Hematopoietic multipotent progenitor cell treated with erythropoietin and hydrocortisone succinate and interleukin-3 and kit ligand, for 8 days (in vitro differentiated cells): ENCODE measurements around the gene TM7SF3.
"Not testable (repeated sequence)": the region's sequence is repeated elsewhere in the genome, so short reads cannot be mapped to it uniquely, and the experiment has no call there.

Source experiments
- DNase-seq: peaks from one replicate; pipeline ENCODE4 v3.0.0-alpha.2; 2015

The TM7SF3 gene

GRCh38 chr12:26976687-26977086 is 37.5 kb downstream of the TM7SF3 start:
- DNase-seq, result no peak

DNA sequence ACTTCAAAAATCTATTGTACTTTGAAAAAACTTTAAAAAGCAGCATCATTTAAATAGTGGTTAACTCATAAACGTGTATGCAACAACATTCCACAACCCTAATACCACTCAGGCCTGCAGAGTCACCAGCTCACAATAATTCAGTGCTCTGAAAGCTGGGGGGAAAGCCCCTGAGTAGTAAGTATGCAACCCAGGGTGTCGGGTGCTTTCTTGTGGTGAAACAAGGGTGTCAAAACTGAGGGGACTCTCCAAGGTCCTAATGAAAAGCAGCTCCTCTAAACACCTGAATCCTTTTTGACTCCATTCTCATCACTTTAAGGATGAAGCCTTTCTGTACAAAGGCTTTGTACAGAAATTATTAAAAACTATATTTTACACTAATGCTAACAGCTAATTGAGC is 42.2 kb downstream of the TM7SF3 start:
- DNase-seq, result no peak

DNA sequence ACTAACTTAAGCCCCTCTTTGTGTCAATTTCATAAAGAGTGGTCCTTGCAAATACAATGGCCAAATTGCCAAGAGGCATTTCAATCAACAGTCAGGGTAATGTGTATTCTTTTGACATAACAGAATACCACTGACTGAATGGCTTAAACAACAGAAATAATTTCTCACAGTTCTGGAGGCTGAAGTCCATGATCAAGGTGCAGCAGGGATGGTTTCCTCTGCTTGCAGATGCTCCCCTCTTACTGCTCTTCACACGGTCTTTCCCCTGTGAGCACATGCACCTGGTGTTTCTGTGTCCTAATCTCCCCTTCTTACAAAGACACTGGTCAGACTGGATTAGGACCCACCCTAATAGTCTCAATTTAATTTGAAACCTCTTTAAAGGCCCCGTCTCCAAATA is 44.0 kb downstream of the TM7SF3 start:
- no peak for DNase-seq

GRCh38 chr12:26966842-26967241 is 47.3 kb downstream of the TM7SF3 start:
- DNase-seq, result no peak

DNA sequence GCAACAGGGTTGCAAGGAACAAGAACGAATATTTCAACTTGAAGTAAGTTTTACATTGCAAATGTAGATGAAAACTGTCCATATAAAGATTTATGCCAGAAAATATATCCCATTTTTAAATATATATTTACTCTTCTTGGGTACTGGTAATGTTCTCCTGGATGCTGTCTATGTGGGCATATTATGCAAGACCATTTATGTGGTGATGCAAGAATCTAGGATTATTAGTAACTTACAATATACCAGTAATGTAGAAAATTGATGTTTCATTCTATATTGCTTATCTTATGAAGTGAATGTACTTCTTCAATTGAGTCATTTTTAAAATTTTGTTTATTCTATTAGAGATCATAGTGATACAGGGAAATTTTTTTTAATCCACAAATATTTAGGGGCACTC is 50.8 kb downstream of the TM7SF3 start:
- DNase-seq, result no peak

- no peak for DNase-seq
Observed at GRCh38 chr12:26961803-26962202, 52.4 kb downstream of the TM7SF3 start.

DNA sequence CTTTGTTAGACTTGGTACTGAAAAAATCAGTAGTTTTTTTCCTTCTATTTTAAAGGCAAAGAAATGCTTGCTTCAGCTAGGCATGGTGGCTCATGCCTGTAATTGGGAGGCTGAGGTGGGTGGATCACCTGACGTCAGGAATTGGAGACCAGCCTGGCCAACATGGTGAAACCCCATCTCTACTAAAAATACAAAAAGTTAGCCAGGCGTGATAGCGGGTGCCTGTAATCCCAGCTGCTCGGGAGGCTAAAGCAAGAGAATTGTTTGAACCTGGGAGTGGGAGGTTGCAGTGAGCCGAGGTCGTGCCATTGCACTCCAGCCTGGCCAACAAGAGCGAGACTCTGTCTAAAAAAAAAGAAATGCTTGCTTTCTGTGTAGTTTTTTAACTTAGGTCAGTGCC is 52.8 kb downstream of the TM7SF3 start:
- not testable (repeated sequence) for DNase-seq

GRCh38 chr12:26954027-26954426 is 60.2 kb downstream of the TM7SF3 start:
- no peak for DNase-seq

- no peak for DNase-seq
Observed at GRCh38 chr12:26953447-26953846, 60.7 kb downstream of the TM7SF3 start.

DNA sequence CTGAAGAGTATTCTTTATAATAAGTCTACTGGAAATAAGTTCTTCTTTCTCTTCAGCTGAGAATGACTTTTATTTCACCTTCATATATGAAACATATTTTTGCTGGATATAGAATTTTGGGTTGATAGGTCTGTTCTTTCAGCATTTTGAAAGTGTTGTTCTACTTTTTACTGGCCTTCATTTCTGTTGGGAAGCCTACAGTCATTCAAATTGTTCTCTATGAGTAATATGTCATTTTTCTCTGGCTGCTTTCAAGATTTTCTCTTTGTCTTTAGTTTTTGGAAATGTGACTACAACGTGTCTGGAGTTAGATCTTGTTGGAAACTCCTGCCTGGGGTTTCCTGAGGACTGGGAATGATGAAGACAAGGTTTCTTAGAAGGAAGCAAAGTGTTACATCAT is 65.9 kb downstream of the TM7SF3 start:
- DNase-seq, result no peak

DNA sequence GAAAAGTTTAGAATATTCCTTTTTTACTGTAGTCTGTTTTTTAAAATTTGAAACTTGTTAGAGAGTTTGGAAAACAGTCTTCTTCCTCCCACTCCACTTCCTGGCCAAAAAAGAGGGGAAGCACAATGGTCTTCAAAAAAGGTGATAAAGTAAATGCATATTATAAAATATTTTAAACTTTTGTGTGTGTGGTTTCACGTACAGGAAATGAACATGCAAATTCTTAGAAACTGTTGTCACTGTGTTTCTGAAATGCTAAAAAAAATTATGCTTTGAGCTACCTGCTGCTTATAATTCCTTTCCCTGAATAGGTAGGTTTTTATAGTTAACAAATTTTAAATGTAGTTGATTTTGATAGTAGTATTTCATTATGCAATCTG is 73.0 kb downstream of the TM7SF3 start:
- no peak for DNase-seq

- DNase-seq, result peak; percentile 87
Observed at GRCh38 chr12:26940516-26941214, 73.5 kb downstream of the TM7SF3 start.

- DNase-seq, result peak; percentile 38
Observed at GRCh38 chr12:26939953-26940352, 74.2 kb downstream of the TM7SF3 start.

GRCh38 chr12:26939192-26939832 is 74.9 kb downstream of the TM7SF3 start:
- DNase-seq, result peak; percentile 28

- DNase-seq, result no peak
Observed at GRCh38 chr12:26938701-26939062, 75.5 kb downstream of the TM7SF3 start.

DNA sequence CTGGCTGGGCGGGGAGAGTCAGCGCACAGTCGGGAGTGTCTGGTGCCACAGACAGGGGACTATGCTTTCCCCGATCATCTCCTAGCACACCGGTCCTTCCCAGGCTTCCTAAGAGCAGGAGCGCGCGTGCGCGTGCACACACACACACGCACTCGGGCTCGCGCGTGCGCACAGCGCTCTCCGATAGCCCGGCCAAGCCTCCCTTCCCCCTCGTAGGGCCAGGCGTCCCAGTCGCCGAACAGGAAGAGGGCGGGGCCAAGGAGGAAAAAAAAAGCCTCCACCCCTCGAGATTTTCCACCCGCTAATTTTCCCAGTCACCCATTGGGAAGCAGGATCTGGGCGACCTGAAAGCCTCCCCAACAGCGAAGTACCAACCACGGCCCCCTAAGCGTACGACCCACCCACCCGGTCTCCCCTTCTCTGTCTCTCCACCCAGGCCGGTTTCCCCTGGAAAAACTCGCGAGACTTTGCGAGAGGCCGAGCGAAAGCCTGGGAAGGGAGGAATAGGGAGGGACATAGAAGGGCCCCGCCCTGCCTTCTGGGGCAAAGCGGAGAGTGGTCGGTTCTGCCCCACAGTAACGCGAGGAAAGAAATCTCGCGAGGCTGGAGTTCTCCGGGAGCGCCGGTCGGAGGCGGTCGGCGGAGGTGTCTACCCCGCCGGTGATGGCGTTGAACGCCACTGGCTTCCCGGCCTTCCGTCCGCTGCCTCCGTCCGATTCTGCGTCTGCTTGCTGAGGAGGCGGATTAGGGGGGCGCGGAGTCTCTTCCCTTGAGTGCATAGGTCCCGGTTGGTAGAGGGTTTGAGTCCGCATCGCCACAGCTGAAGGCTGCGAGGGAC is 76.1 kb downstream of the TM7SF3 start, which contains the start of the genes FGFR1OP2 and INTS13:
Gene FGFR1OP2 (plus strand): TSS at position 608 of the 838 bp plus-strand sequence. CDS start 15,689 bp downstream, outside the sequence.
Gene INTS13 (minus strand): TSS at position 119 of the 838 bp plus-strand sequence. CDS start 1,178 bp downstream, outside the sequence.
- peak; percentile 99 for DNase-seq

- DNase-seq, result no peak
Observed at GRCh38 chr12:26937443-26937862, 76.7 kb downstream of the TM7SF3 start.

- DNase-seq, result no peak
Observed at GRCh38 chr12:26936559-26937442, 77.4 kb downstream of the TM7SF3 start.

DNA sequence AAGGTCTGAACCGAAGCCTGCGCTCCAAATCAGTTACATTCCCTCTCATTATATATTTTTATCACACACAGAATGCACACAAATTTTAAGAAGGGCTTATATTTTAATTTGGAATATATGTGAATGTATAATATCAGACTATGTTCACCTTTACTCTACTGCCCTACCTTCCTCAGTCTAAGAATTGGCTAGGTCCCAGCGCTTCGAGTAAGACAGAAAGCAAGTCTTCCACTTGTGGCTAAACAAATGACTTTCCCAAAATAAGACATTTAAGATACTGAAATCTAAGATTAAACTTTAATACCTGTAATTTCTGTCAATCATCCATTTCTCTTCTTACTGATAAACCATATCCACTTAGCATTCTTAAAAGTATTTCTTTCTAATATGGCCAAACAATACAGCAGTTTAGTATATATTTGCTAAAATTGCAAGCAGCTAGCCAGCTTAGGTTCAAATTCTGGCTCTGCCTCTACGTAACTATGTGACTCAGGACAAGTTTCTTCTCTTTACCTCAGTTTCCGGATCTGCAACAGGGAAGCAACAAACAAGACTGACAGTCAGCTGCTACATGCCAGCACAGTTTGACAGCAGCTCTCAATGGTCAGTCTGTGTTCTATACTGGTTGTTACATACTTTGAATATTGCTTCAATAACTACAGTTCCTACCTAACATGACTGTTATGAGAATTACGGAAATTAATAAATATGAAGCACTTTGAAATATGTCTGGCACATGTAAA is 78.4 kb downstream of the TM7SF3 start:
- no peak for DNase-seq

- no peak for DNase-seq
Observed at GRCh38 chr12:26929590-26929989, 84.6 kb downstream of the TM7SF3 start.

- DNase-seq, result no peak
Observed at GRCh38 chr12:26928661-26929060, 85.5 kb downstream of the TM7SF3 start.
